GM12865 (cell line): Measurements from ENCODE around the gene TMEM184C.

Source experiments
- DNase-seq: peaks from one replicate; pipeline ENCODE4 v3.0.0; 2010; ENCODE audit warnings: low read depth
- H3K4me3 ChIP-seq: 2 replicates; pipeline ENCODE4 v1.5.1; 2011; ENCODE audit warnings: mild to moderate bottlenecking, low read depth, low read length, control low read depth
- TF ChIP-seq, protein P1 (sequence below): IDR thresholded peaks from 2 replicates; pipeline ENCODE4 v1.5.1; 2011; ENCODE audit warnings: low read length, control low read depth, low read depth, inconsistent platforms; ENCODE audit not compliant: insufficient read depth; ENCODE audit errors: missing control alignments

The TMEM184C gene

DNA sequence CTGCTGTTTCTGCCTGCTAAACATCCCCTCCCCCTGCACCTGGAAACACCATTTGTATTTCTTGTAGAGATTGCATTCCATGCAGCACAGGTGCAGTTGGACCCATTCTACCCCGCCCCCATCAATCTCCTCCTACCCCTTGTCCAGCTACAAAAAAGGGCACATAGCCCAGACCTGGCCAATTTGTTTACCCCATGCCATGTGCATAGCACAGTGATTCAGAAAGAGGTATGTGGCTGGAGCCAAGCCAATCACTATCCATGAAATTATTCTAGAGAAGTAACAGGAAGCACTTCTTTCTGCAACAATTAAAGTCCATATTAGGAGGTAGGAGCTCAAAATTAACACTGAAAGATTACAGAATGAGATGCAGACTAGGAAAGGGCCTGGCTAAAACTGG lies 20.2 kb upstream of the TMEM184C start:
- no peak for DNase-seq
- no peak overlapping the region for H3K4me3 ChIP-seq
- TF ChIP-seq, protein P1, sequence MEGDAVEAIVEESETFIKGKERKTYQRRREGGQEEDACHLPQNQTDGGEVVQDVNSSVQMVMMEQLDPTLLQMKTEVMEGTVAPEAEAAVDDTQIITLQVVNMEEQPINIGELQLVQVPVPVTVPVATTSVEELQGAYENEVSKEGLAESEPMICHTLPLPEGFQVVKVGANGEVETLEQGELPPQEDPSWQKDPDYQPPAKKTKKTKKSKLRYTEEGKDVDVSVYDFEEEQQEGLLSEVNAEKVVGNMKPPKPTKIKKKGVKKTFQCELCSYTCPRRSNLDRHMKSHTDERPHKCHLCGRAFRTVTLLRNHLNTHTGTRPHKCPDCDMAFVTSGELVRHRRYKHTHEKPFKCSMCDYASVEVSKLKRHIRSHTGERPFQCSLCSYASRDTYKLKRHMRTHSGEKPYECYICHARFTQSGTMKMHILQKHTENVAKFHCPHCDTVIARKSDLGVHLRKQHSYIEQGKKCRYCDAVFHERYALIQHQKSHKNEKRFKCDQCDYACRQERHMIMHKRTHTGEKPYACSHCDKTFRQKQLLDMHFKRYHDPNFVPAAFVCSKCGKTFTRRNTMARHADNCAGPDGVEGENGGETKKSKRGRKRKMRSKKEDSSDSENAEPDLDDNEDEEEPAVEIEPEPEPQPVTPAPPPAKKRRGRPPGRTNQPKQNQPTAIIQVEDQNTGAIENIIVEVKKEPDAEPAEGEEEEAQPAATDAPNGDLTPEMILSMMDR = no peak

DNA sequence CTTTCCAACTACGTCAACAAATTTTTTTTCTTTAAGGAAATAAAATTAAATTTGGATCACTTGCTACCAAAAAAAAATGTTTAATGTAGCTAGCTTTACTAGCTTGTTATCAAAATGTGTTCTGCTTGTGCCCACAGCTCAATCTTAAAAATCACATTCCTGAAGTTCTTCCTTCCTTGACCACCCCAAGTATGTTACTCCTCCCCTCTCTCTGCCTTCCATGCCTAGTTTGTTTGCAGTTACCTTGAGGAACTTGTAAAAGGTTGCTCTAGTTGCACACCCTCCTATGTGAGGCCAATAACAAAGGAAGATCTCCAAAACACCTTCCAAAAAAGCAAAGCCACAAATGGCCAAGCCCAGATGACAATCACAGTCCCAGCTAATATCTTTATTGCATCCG lies 19.6 kb upstream of the TMEM184C start:
- no peak overlapping the region for H3K4me3 ChIP-seq
- TF ChIP-seq, protein P1 = no peak
- no peak for DNase-seq

DNA sequence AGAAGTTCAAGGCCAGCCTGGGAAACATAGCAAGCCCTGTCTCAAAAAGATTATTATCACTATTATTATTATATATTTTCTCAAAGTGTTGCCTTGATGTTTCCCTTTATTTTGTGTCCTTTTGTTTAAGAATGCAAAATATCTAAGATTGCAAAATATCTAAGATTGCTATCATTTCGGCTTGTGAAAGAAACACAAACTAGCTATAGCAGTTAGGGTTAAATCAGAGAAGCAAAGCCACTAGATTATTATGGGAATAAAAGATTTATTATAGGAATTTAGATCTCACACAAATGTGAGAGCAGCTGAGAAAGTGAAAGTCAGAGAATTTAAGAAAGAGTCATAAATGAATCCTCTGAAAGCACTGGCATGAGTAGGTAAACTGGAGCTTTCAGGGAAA lies 18.0 kb upstream of the TMEM184C start:
- TF ChIP-seq, protein P1 = no peak
- no peak overlapping the region for H3K4me3 ChIP-seq
- DNase-seq = no peak

DNA sequence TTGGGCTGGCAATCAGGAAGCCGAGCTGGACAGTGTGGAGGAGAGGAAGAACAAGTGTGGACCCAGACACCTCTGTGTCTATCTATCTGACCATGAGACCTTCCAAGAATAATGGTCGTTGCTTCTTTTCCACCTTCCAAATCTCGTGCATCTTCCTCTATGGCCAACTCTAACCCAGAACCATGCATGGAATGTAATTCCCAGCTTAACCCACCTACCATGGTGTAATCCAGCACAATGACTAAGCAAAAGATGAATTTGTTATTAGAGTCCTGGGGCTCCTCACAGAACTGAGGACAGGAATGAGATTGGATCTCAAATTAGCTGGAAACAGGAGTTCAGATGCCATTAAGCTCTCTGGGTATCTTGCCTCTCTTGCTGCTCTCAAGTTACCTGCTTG lies 17.4 kb upstream of the TMEM184C start:
- no peak overlapping the region for H3K4me3 ChIP-seq
- TF ChIP-seq, protein P1 = no peak
- no peak for DNase-seq

DNA sequence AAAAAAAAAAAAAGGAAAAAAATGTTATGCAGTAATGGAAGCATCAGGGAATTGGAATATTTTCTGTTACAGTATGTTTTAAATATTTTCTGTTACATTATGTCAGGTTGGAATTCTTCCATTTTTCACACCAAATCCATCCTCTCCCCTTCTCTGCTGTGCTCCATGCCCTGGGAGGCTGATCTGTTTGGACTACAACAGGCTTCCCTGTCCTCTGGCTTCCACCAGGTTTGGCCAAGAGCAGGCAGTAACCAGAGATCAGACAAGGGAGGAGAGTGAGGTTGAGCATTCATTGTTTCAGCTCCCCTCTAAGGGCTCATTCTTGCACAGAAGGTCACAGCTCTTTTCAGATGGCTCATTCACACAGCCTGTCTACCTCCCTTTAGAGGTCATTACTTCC lies 11.7 kb upstream of the TMEM184C start:
- H3K4me3 ChIP-seq = no peak overlapping the region
- no peak for DNase-seq
- TF ChIP-seq, protein P1 = no peak

DNA sequence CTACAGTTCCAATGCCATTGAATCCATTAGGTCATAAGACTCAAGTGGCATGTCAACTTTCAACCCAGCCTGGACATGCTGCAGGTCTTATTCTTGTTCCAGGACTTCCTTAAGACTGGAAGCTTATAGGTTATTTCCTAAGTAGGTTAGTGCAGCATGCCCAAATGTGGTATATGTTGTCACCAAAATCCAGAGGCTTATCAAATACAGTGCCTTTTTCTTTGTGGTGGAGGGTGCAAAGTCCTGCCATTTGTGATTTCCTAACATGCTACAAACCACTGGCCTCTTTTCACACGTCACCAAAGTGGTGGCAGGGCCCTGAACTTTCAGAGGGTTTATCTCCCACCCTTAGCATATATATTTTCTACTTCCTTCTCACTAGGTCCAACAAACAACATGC lies 9.7 kb upstream of the TMEM184C start:
- TF ChIP-seq, protein P1 = no peak
- H3K4me3 ChIP-seq = no peak overlapping the region
- no peak for DNase-seq

DNA sequence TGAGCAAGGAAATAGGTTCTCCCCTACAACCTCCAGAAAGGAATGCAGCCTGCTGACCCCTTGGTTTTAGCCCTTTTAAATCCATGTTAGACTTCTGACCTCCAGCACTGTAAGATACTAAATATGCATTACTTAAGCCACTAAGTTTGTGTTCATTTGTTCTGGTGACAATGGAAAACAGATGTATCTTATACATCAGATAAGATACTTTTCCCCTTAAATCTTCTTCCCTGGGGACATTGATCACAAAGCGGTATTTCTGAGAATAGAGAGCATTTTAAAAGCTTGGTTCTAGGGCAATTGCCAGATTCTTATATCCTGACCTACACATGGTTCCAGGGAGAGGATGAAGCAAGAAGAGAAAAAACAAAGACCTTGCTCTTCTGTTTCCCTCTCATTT lies 6.5 kb upstream of the TMEM184C start:
- TF ChIP-seq, protein P1 = no peak
- DNase-seq = no peak
- no peak overlapping the region for H3K4me3 ChIP-seq
